ENCODE measurements around the gene ANKS1B. TPM values are rescaled to one million over a fixed set of nuclear protein-coding genes. Genes with fewer than 3 reads are reported as not detected.

The ANKS1B gene
- total and polyA plus RNA-seq, 2 experiments from 2014 or later, result 1.8 to 1.9 TPM

DNA sequence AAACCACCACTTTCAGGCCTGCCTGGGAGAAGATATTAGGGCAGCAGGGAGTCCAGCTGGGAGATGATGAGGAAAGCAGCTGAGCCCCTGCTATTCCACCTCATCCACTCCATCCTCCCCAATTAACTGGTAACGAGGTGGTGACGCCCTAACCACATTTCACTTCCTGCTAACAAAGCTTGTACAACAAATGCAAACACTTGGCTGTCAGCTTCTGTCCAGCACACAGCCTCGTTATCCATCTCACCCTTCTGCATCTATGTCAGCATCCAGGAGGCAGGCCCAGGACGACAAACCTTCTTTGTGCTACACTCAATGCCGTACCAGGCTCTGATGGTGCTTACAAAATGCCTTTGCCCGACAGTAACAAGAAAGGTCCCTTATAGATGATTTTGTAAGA is 1114.2 kb downstream of the ANKS1B start:
- Histone ChIP-seq H3K36me3 (no peaks in the 10 kb centered on the region), H3K27ac (no peak overlapping the region), H3K9me3 (ENCODE audit: low read depth) (no peaks in the 10 kb centered on the region), H3K4me3 (no peak overlapping the region), H3K27me3 (no peaks in the 10 kb centered on the region), H3K4me1 (ENCODE audit: low read depth) (no peaks in the 10 kb centered on the region)
- no peak for DNase-seq (ENCODE audit: low read depth in 1 of 2, low spot score in 1 of 2)
- TF ChIP-seq, protein P1, sequence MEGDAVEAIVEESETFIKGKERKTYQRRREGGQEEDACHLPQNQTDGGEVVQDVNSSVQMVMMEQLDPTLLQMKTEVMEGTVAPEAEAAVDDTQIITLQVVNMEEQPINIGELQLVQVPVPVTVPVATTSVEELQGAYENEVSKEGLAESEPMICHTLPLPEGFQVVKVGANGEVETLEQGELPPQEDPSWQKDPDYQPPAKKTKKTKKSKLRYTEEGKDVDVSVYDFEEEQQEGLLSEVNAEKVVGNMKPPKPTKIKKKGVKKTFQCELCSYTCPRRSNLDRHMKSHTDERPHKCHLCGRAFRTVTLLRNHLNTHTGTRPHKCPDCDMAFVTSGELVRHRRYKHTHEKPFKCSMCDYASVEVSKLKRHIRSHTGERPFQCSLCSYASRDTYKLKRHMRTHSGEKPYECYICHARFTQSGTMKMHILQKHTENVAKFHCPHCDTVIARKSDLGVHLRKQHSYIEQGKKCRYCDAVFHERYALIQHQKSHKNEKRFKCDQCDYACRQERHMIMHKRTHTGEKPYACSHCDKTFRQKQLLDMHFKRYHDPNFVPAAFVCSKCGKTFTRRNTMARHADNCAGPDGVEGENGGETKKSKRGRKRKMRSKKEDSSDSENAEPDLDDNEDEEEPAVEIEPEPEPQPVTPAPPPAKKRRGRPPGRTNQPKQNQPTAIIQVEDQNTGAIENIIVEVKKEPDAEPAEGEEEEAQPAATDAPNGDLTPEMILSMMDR (IDR thresholded peaks at IDR 0.05; ENCODE audit: low read depth, low read length), result no peak

DNA sequence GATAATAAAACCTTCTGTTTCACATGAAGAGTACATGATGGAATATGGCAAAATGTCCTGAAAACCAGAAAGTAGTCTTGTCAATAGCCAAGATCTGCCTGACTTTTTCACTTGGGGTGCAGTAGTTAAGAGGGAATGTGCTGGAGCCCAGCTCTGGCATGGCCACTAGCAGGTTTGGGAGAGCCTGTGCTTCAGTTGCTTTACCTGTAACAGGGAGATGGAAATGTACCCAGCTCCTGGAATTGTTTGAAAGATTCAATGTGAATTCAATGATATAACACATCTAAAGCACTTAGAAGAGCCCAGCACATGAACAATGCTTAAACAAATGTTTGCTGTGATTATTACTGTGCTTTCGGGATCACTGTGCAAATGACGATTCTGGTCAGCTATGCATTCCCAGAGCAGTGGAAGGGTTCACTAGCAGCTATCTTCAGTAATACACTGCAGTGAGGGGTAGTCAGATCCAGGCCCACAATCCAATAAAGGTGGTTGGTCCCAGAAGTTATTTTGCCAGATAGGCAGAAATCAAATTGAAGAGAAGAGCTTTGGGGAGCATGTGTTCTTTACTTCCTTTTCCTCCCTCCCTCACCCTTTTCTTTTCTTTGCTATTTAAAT is 1114.7 kb downstream of the ANKS1B start:
- no peak for DNase-seq (ENCODE audit: low read depth in 1 of 2, low spot score in 1 of 2)
- H3K4me1 ChIP-seq (ENCODE audit: low read depth), result no peaks in the 10 kb centered on the region
- no peaks in the 10 kb centered on the region for H3K9me3 ChIP-seq (ENCODE audit: low read depth)
- TF ChIP-seq, protein P1 (IDR thresholded peaks at IDR 0.05; ENCODE audit: low read depth, low read length), result no peak
- H3K36me3 ChIP-seq, result no peaks in the 10 kb centered on the region
- no peaks in the 10 kb centered on the region for H3K27me3 ChIP-seq
- H3K27ac ChIP-seq, result no peak overlapping the region
- H3K4me3 ChIP-seq, result no peak overlapping the region

DNA sequence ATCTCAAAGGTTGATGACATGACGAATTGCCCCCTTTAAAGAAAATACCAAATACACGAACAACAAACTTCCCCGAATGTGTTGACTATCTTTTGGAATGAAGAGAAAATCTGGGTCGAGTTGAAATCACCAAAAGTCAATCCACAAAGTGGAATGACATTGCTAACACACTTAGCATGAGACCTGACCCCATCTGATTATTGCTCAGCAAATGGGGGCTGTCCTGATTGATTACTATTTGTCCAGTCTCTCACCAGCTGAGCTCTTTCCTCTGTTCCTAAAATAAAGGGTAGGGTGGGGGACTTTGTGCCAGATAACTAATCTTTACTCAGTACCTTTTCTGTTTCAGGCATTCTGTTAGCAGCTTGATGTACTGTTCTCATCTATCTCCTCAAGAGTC is 1116.2 kb downstream of the ANKS1B start:
- Histone ChIP-seq H3K27me3 (no peaks in the 10 kb centered on the region), H3K4me3 (no peak overlapping the region), H3K9me3 (ENCODE audit: low read depth) (no peaks in the 10 kb centered on the region), H3K36me3 (no peaks in the 10 kb centered on the region), H3K4me1 (ENCODE audit: low read depth) (no peaks in the 10 kb centered on the region), H3K27ac (no peak overlapping the region)
- DNase-seq (ENCODE audit: low read depth in 1 of 2, low spot score in 1 of 2), result no peak
- TF ChIP-seq, protein P1 (IDR thresholded peaks at IDR 0.05; ENCODE audit: low read depth, low read length), result no peak

DNA sequence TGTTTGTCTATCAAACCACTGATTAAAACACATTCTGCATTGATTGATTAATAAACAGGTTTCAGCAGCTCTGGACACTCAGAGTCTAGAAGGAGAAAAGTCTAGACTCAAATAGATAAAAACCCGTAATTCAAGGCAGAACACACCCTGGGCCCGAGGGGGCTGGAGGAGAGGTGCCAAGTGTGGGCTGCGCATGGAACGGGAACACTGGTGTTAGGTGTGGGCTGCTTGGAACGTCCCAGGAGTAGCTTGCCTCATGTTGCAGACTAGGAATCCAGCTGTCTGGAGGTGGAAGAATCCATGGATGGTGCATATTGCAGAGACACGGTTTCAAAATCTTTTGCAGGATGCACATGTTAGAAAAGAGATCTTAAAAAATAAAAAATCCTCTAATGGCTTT is 1116.7 kb downstream of the ANKS1B start:
- DNase-seq (ENCODE audit: low read depth in 1 of 2, low spot score in 1 of 2), result no peak
- H3K27ac ChIP-seq, result no peak overlapping the region
- H3K9me3 ChIP-seq (ENCODE audit: low read depth), result no peaks in the 10 kb centered on the region
- TF ChIP-seq, protein P1 (IDR thresholded peaks at IDR 0.05; ENCODE audit: low read depth, low read length), result no peak
- H3K36me3 ChIP-seq, result no peaks in the 10 kb centered on the region
- no peak overlapping the region for H3K4me3 ChIP-seq
- no peaks in the 10 kb centered on the region for H3K27me3 ChIP-seq
- no peaks in the 10 kb centered on the region for H3K4me1 ChIP-seq (ENCODE audit: low read depth)

DNA sequence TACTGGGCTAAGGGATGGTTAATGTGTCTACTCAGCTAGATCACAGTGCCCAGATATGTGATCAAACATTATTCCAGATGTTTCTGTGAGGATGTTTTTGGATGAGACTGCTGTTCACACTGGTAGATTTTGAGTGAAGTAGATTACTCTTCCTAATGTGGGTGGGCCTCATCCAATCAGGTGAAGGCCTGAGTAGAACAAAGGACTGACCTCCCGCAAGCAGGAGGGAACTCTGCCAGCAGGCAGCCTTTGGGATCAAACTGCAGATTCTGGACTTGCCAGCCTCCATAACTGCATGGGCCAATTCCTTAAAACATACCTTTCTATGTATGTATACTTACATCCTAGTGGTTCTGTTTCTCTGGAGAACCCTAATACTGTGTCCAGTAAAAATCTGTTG is 1120.4 kb downstream of the ANKS1B start:
- Histone ChIP-seq H3K4me3 (no peak overlapping the region), H3K4me1 (ENCODE audit: low read depth) (no peaks in the 10 kb centered on the region), H3K27ac (no peak overlapping the region), H3K27me3 (no peaks in the 10 kb centered on the region), H3K36me3 (no peaks in the 10 kb centered on the region), H3K9me3 (ENCODE audit: low read depth) (no peaks in the 10 kb centered on the region)
- DNase-seq (ENCODE audit: low read depth in 1 of 2, low spot score in 1 of 2), result no peak
- TF ChIP-seq, protein P1 (IDR thresholded peaks at IDR 0.05; ENCODE audit: low read depth, low read length), result no peak
